ENCODE data around the gene CPN2.

CPN2 gene

GRCh38 chr3:194328942-194329582 lies 22.1 kb downstream of the CPN2 start:
- DNase-seq (ENCODE audit: low read depth in 4 of 4, low spot score in 1 of 4), result no peak

DNA sequence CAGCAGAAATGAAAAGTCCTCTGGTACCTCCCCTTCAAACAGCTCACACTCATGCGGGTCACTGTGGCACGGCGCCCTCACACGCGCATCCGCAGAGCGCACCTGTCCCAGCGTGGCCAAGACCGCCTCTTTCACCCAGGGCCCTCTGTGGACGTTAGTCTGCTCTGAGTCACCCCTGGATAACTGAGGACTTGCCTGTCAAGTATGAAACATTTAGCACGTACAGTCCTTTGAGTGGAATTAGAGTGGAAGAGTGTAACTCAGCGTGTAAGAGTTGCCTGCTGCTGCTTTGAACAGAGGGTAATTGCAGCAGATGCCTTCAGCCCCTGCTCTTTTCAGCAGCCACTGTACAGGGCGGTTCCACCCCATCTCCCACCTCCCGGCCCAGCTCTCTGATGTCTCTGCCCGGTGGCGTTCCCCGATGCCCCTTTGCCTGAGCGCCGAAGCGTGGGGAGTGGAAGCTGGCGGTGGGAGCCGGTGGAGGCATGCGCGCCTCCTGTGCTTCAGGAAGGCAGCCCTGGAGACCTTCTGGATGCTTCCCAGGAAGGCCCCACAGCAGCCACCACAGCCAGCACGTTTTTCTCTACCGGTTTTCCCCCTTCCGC lies 23.0 kb downstream of the CPN2 start:
- no peak for DNase-seq (ENCODE audit: low read depth in 4 of 4, low spot score in 1 of 4)

DNA sequence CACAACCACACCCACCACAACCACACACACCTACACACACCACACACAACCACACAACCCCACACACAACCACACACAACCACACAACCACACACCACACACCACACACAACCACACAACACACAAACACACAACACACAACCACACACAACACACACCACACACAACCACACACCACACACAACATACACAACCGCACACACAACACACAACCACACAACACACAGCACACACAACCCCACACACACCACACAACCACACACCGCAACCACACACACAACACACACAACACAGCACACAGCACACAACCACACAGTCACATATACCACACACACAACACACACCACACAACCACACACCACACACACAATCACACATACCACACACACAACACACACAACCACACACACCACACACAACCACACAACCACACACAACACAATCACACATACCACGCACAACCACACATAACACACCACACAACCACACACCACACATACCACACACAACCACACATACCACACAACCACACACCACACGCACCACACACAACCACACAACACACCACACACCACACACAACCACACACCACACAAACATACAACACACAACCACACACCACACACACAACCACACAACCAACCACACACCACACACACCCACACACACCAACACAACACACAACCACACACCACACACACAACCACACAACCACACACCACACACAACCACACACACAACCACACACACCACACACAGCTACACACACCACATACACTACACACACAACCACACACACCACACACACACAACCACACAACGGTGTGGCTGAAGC lies 23.7 kb downstream of the CPN2 start:
- DNase-seq (ENCODE audit: low read depth in 4 of 4, low spot score in 1 of 4), result no peak

DNA sequence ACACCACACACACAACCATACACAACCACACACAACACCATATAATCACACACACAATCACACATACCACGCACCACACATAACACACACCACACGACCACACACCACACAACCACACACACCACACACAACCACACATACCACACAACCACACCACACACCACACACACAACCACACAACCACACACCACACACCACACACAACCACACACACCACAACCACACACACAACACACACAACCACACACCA lies 24.2 kb downstream of the CPN2 start:
- DNase-seq (ENCODE audit: low read depth in 4 of 4, low spot score in 1 of 4), result no peak

DNA sequence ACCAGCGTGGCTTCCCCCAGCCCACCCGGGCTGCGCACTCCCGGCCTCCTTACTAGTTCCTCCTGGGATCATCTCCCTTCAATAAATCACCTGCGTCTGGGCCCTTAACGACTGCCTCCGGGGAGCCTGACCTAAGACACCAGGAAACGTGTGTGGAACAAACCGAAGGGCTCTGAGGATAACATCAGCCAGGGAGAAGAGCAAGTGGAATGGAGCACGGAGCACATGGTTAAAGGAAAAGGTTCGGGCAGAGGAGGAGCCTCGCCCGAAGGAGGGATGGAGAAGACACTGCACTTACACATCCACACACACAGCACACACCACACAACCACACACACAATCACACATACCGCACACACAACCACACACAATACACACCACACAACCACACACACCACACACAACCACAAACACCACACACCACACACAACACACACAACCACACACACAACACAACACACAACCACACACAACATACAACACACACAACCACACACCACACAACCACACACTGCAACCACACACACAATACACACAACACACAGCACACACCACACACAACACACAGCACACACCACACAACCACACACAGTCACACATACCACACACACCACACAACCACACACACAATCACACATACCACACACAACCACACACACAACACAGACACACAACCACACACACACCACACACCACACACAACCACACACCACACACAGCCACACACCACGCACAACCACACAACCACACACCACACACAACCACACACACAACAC lies 24.7 kb downstream of the CPN2 start:
- no peak for DNase-seq (ENCODE audit: low read depth in 4 of 4, low spot score in 1 of 4)

DNA sequence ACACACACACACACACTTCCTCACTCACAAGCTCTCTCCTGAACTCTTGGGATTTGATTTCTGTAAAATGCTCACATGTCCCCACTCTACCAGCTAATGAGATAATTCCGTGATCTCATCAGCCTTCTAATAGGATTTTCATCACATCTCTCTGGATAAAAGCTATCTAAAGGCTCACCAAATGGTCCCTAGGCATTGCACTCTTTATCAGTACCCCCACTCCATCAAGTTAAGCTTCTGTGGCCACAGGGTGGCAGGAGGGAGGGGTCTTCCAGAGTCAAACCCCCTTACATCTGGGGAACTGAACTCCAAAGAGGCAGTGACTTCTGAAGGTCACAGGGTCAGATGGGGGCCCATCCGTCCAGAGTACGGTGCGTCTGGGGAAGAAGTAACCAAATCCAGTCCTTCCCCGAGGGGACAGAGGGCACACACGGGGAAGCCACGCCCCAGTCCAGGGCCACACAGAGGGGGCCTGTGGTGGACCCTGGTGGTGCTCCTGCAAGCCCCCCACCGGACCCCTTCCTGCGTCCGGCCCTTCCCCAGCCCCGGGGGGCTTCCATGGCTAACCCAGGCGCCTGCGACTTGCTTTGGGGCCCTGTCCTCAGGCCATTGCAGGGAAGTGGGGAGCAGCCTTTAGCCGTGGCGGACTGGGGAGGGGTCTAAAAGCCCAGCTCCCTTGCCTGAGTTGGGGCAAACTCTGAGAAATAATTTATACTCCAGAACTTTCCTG lies 25.5 kb downstream of the CPN2 start:
- DNase-seq (ENCODE audit: low read depth in 4 of 4, low spot score in 1 of 4), result no peak

- no peak for DNase-seq (ENCODE audit: low read depth in 4 of 4, low spot score in 1 of 4)
These were observed 26.3 kb downstream of the CPN2 start for GRCh38 chr3:194324823-194325327.

DNA sequence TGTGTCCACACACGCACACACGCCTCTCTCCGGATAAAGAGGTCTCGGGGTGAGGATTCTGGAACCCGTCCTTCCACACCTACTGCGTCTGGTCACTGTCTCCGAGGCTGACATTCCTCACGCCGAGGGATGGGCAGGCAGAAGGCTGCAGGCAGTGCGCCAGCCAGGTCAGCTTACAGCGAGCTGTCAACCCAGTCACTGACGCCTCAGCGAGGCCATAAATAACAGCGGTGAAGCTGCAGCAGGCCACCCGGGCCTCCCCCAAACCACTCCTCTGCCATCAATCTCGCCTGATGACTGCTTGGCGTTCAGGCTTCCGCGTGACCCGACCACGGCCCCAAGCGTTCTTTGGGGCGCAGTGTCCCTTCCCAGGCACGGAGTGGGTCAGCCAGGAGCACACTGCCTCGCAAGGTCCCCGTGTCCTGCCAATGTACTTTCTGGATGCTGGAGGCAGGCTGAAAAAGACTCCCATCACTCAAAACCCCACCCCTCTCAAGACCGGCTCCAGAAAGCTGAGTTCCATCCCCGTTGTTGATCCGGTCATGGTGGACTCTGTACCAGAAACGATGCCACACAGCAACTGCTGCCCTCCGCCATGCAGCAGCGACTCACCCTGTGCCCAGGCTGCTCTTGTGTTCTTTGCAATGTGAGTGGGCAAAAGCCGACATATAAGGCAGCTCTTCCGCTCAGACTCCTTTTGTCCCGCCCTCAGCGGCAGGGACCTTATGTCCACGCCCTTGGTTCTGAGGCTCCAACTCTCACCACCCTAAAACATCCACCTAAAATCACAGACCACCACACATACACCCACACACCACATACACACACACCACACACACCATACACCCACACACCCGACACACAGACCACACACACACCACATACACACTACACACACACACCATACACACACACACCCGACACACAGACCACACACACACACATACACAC lies 27.1 kb downstream of the CPN2 start:
- DNase-seq (ENCODE audit: low read depth in 4 of 4, low spot score in 1 of 4), result no peak

GRCh38 chr3:194322678-194323211 lies 28.4 kb downstream of the CPN2 start:
- DNase-seq (ENCODE audit: low read depth in 4 of 4, low spot score in 1 of 4), result no peak

DNA sequence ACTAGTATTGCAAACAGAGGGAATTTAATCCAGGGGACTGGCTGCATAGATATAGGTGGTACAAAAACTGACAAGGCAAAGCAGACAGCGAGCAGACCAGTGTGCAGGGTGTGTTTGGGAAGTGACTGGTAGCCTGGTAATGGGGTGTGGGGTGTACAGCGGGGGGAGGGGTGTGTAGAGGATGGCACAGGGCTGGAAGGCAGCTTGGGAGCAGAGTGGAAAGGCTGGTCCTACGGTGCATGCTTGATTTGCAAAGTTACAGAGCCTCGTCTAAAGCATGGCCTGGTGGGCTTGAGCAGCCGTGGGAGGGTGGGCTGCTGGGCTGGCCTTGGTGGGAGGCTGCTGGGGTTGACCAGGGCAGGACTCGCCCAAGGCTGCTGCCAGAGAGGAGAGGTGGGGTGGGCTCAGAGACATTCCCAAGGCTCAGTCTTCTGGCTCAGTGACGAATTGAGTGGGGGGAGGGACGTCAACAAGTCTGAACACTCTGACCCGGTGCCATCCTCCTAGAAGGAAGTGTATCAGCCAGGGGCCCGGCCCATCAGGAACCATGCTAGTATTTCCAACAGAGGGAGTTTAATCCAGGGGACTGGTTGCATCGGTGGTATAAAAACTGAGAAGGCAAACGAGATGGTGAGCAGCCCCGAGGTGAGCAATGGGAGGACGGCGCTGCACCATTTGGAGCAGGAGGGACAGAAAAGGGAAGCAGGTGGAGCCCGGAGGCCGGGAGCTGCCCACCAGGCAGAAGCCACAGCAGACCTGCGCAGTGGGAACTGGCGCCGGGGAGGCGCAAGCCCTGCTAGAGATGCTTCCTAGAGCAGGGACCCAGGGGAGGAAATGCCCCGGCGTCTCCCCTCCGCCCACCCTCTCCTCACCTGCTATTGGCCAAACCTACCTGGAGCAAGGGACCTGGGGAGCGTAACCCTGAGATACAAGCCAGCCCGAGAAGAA lies 29.2 kb downstream of the CPN2 start:
- DNase-seq (ENCODE audit: low read depth in 4 of 4, low spot score in 1 of 4), result no peak

- no peak for DNase-seq (ENCODE audit: low read depth in 4 of 4, low spot score in 1 of 4)
These were observed 30.3 kb downstream of the CPN2 start for GRCh38 chr3:194320744-194321243.

DNA sequence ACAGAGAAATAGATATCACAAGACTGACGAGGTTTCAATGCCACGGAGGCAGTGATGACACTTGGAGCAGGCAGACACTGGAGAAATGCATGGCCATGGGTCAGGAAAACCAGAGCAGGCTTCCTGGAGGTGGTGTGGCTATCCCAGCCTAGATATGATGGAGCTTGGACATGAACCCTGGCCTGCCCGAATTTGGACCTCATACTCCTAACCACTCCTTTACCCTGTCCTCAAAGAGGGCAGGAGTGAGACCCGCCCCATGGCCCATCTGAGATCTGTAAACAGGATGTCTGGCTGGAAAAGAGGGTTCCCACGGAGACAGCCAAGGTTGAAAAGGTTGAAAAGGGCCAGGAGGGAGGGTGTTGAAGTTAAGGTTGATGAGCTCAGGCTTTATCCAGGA lies 31.0 kb downstream of the CPN2 start:
- no peak for DNase-seq (ENCODE audit: low read depth in 4 of 4, low spot score in 1 of 4)

DNA sequence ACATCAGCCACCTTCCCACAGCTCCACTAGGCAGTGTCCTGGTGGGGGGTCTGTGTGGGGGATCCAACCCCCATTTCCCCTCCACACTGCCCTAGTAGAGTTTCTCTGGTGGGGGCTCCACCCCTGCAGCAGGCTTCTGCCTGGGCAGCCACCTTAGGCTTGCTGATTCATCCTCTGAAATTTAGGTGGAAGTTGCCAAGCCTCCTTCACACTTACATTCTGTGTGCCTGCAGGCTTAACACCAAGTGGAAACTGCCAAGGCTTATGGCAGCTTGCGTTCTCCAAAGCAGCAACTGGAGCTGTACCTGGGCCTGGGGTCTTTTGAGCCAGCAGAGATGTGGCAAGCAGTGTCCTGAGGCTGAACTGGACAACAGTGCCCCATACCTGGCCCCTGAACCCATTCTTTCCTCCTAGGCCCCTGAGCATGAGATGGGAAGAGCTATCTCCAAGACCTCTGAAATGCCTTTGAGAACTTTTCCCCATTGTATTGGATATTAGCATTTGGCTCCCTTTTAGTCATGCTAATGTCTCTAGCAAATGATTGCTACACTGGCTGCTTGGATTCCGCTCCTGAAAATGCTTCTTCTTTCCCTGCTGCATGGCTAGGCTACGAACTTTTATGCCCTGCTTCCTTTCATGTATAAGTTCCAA lies 32.5 kb downstream of the CPN2 start:
- no peak for DNase-seq (ENCODE audit: low read depth in 4 of 4, low spot score in 1 of 4)

- DNase-seq (ENCODE audit: low read depth in 4 of 4, low spot score in 1 of 4), result no peak
These were observed 34.2 kb downstream of the CPN2 start for GRCh38 chr3:194316918-194317317.

GRCh38 chr3:194315965-194316361 lies 35.2 kb downstream of the CPN2 start:
- no peak for DNase-seq (ENCODE audit: low read depth in 4 of 4, low spot score in 1 of 4)

GRCh38 chr3:194315088-194315964 lies 35.8 kb downstream of the CPN2 start:
- peak; percentile 65 to 75 (median 73) for DNase-seq (ENCODE audit: low read depth in 4 of 4, low spot score in 1 of 4)

Data from stimulated activated CD4-positive, alpha-beta T cell treated with anti-CD3 and anti-CD28 coated beads, Interleukin-1b, Interleukin-23, amount 100 ng/mL, for 24 hours (primary cell).